GM18508 (cell line): ENCODE measurements around the gene NUAK1.

Experiments
- ATAC-seq: cut with Tn5 transposase; IDR thresholded peaks from one replicate; pipeline ENCODE4 v1.9.1; 2021; ENCODE audit warnings: moderate number of reproducible peaks; ENCODE audit not compliant: insufficient read depth, unreplicated experiment

The NUAK1 gene

GRCh38 chr12:106113824-106114446 is 24.8 kb downstream of the NUAK1 start:
- ATAC-seq: no peak

DNA sequence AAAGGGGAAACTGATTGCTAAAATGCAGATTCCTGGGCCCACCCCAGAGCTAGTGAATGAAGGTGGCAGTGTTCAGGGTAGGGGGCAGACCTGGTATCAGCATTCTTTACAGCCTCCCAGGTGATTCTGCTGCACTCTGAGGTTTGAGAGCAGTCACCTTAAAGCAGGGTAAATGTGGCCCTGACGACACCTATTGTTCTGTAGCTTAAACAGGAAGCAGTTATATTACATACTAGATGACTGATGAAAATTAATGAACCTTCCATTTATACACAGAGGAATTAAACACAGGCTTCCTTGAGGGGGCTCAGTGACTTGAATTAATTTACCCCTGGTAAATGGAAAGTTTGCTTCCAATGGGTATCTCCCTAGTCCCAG is 25.3 kb downstream of the NUAK1 start:
- ATAC-seq: no peak

GRCh38 chr12:106113042-106113441 is 25.7 kb downstream of the NUAK1 start:
- no peak for ATAC-seq

DNA sequence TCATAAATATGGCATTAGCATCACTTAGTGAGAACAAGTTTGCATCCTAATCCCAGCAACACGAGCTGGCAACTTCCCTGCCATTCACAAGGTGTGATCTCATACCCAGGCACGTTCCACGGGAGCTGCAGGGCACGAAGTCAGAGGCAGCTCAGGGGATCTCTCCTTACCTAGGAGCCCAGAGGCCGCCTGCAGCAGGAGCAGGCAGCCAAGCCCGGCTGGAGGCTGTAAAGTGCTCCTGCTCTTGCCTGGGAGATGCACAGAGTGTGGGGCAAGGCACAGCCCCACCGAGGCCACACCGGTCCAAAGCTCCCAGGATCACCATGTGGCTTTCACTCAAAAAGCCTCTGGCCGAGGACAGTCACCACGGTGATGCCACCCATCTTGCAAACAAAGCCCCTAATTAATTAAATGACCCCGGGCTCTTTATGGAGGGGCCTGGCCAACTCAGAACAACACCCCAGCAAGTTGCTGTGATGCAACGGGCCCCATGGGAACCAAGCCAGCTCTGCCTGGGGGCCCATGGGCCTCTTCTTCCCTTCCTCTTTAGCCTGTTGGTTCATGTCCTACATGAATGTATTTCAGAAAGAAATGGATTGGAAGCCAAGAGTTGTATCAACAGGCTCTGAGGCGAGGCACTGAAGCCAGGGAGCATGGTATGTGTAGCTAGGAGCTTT is 26.5 kb downstream of the NUAK1 start:
- no peak for ATAC-seq

GRCh38 chr12:106110626-106111300 is 28.0 kb downstream of the NUAK1 start:
- ATAC-seq: no peak

DNA sequence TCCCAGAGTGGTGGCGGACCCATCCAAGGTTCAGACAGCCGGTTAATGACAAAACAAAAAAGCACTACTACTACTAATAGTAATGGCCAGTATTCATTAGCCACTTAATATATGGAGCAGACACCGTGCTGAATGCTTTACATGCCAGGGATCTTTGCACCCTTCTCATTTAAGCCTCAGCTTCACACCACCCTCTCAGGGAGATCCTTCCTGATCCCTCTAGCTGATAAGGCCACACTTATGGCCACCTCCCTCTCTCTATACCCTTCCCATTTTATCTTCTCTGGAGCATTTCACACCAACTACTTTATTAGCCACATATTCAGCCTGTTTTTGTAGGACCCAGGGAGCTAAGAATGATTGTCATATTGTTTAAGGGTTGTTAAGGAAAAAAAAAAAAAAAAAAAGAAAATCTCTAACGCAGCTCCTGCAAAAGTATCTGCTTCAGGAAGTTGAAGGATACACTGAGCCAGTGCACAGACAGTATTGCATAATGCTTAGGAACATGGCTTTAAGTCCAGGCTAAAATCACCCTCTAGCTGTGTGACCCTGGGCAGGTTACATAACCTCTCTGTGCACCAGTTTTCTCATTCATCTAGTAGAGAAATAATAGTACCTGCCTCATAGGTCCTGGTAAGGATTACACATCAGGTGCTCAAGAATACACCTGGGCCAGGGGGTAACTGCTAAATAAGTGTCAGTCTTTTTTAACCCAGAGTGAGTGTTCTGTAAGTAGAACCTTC is 29.4 kb downstream of the NUAK1 start:
- no peak for ATAC-seq

DNA sequence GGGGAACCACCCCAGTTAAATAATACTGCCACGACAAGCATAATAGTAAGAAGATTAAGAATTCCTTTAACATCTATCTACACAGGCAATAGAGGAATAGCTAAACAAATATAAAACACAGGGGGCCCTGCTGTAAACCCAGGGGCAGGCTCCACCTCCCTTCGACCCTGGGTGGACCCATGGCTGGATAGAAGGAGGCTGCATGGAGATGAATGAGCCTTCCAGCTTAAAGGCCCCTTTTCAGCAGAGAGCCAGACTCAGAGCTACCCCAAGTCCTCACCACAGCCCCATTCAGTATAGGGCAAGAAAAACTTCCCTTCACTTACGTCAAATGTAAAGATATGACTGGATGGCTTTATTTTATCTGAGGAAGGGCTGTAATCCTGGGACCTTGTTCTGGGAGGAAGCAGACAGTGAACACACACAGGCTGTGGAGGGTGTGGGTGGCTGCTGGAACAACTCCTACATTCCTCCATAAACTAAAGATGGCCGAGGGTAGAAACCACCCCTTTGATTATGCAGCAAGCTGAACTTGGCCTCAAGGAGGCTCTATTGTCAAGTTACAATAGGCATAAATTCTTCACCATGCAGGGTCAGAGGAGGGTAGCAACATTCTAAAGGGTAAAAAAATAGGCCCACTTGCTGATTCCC is 30.4 kb downstream of the NUAK1 start:
- ATAC-seq: no peak

- ATAC-seq: no peak
Measured at GRCh38 chr12:106107566-106107965, 31.2 kb downstream of the NUAK1 start.

- ATAC-seq: no peak
Measured at GRCh38 chr12:106106892-106107291, 31.9 kb downstream of the NUAK1 start.

DNA sequence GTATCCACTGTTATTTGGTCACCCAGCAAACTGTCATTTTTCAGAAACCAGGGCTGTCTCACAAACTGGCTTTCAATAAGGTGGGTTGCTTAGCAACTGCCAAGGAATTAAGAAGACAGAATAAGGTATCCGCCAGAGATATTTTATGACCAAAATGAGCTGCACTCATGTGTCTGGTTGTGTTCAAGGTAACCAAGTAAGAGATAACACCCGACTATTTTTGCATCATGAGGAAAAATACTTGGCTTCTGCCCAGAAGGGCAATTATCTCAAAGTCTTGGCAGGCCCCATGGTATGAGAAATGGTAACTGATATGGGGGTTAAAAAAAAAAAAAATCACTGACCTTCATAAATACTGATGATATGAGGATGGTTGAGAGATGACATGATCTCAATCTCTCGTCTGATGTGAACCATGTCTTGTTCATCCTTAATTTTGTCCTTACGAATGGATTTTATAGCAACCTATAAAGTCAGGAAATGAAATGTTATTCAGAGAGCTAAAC is 32.6 kb downstream of the NUAK1 start:
- no peak for ATAC-seq

GRCh38 chr12:106101803-106102202 is 37.0 kb downstream of the NUAK1 start:
- no peak for ATAC-seq

DNA sequence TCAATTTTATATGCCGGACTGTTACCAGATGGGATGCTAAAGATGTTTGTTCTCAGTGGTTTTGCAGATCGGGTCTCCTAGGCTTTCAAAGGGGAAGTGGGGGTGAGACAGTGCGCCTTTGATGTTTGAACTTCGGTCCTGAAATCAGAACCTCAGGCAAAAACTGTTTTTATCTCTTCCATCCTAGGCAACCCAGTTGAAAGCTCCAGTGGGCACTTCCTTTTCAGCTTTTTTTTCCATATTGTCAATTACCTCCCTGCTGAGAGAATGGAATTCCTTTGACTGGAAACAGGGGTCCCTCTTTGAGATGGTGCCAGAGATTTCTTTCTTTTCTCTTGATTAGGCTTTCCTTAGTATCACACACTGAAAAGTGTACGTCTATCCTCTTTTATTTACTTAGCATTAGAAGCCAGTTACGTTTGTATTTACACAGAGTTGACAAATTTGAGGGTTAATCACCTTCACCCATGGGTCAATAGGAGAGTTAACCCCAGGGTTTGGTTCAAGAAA is 40.0 kb downstream of the NUAK1 start:
- ATAC-seq: no peak

GRCh38 chr12:106097011-106097410 is 41.7 kb downstream of the NUAK1 start:
- no peak for ATAC-seq

- no peak for ATAC-seq
Measured at GRCh38 chr12:106096376-106096775, 42.4 kb downstream of the NUAK1 start.

- ATAC-seq: no peak
Measured at GRCh38 chr12:106094304-106094703, 44.5 kb downstream of the NUAK1 start.

DNA sequence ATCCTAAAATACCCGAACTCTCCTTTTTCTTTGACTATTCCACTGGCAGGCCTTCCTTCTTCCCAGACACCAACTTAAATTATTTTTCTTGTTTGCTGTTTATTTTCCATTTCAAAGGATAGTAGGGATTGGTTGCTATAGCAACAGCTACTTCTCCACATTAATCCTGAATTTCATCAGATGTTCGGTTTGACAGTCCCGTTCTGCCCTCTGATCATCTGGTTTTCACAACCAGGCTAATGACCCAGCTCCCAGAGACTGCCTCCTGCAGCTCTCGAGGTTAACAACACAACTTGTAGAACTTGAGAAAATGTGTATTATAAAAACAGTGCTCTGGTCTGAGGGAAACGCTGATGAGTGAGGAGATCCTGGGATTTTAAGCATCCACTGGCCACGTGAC is 45.5 kb downstream of the NUAK1 start:
- ATAC-seq: no peak

- no peak for ATAC-seq
Measured at GRCh38 chr12:106091446-106091820, 47.3 kb downstream of the NUAK1 start.

DNA sequence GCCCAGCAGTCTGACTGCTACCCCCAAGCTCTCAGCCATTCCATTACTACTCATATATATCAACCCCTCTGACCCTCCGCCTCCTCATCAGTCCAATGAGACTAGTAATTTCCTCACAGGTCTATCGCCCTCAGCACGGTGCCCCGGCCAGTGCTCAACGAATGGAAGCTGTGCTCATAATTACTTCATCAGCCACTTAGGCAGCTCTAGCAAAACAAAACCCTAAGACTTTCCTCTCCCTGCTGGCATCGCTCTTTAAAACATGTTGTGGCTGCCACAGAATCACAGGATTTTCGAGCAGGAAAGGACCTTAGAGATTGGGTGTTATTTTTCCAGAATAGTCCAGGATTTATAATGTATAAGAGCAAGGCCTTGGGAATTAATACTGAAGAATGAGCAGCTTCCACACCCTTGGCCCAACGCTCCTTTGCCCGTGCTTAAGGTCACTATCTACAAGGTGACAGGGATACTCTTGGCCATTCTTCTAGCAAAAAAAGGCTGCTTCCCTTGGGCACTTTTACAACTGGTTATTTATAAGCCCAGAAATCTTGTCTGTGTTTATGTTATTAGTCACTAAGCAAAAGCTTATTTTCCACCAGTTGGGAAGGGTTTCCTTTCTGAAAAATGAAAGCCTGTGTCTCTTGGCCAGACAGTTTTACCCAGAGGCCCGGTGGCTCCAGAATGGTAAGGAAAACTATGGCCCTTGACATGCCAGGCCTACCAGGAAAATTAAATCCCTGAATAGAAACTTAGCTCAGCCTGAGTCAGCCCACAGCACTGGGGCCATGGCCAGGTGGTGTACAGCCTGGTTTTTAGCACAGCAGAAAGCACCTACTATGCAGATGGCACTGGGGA is 47.9 kb downstream of the NUAK1 start:
- no peak for ATAC-seq

DNA sequence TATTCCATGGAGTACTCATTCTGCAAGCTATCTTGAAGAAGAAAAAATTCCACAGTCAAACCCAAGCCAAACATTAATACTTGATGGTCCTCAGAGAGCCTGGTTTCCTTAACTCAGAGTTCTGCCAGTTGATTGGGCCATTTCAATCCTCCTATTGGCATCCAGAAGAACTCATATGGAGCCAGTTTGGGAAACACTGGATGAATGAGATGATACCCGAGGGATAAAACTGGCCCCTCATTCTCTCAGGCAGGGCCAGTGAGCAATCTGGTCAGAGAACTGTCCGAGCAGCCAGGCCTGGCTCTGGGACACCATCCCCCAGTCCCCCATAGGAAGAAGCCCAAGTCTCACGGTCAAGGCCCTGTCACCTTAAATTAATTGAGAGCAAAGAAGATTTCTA is 48.8 kb downstream of the NUAK1 start:
- ATAC-seq: no peak
